ENCODE results near the gene AKAP4. TPM values are rescaled to one million over a fixed set of nuclear protein-coding genes. Genes with fewer than 3 reads are reported as not detected.

Gene AKAP4
- polyA plus RNA-seq, 4 donors = 0.08 to 0.14 (median 0.13) TPM

Other genes starting within 250 kb of the AKAP4 start
- gene CCNB3, start 3.8 kb upstream of the AKAP4 start, polyA plus RNA-seq (ENCODE audit: insufficient read length in 4 of 4) = 1 to 10 TPM in 3 of 4 donors, under 1 TPM in 1; 0.83 to 1.7 (median 1.2) TPM

Measured in right renal pelvis (tissue), 4 donors.